HG02798 (cell line): ENCODE measurements around the gene RET.
"Not testable (repeated sequence)": the region's sequence is repeated elsewhere in the genome, so short reads cannot be mapped to it uniquely, and the experiment has no call there.

Source experiments
- ATAC-seq: cut with Tn5 transposase; IDR thresholded peaks from one replicate; pipeline ENCODE4 v1.9.1; 2021; ENCODE audit warnings: mild to moderate bottlenecking; ENCODE audit not compliant: unreplicated experiment, poor library complexity

Gene RET

DNA sequence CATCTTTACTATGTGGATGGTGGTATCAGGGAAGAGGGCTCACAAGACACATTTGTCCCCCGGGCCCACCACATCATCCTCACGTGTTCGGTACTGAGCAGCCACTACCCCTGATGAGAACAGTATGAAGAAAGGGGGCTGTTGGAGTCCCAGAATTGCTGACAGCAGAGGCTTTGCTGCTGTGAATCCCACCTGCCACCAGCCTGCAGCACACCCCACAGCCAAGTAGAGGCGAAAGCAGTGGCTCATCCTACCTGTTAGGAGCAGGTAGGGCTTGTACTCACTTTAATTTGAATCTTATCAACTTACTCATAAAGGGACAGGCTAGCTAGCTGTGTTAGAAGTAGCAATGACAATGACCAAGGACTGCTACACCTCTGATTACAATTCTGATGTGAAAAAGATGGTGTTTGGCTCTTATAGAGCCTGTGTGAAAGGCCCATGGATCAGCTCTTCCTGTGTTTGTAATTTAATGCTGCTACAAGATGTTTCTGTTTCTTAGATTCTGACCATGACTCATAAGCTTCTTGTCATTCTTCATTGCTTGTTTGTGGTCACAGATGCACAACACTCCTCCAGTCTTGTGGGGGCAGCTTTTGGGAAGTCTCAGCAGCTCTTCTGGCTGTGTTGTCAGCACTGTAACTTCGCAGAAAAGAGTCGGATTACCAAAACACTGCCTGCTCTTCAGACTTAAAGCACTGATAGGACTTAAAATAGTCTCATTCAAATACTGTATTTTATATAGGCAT, 52.3 kb downstream of the RET start:
- peak; percentile 55 for ATAC-seq

DNA sequence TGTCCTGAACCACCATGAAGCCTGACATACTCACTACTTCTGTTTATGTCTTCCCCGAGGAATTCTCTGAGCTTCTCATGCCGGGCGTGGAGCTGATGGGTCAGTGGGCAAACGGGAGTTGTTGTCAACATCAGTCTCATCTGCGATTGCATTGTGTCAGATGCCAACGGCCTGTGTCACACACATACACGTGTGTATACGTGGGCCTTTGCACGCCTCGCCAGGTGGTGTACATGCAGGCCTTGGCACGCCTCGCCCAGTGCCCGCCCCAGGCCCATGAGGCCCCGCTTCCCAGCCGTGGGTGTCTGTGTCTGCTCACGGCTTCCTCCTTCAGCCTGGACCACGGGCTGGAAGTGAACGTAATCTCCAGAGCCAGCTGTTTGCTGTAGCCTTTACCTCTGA, 53.9 kb downstream of the RET start:
- ATAC-seq, result no peak

- no peak for ATAC-seq
Observed at GRCh38 chr10:43131256-43131655, 54.4 kb downstream of the RET start.

- no peak for ATAC-seq
Observed at GRCh38 chr10:43131906-43132305, 55.0 kb downstream of the RET start.

DNA sequence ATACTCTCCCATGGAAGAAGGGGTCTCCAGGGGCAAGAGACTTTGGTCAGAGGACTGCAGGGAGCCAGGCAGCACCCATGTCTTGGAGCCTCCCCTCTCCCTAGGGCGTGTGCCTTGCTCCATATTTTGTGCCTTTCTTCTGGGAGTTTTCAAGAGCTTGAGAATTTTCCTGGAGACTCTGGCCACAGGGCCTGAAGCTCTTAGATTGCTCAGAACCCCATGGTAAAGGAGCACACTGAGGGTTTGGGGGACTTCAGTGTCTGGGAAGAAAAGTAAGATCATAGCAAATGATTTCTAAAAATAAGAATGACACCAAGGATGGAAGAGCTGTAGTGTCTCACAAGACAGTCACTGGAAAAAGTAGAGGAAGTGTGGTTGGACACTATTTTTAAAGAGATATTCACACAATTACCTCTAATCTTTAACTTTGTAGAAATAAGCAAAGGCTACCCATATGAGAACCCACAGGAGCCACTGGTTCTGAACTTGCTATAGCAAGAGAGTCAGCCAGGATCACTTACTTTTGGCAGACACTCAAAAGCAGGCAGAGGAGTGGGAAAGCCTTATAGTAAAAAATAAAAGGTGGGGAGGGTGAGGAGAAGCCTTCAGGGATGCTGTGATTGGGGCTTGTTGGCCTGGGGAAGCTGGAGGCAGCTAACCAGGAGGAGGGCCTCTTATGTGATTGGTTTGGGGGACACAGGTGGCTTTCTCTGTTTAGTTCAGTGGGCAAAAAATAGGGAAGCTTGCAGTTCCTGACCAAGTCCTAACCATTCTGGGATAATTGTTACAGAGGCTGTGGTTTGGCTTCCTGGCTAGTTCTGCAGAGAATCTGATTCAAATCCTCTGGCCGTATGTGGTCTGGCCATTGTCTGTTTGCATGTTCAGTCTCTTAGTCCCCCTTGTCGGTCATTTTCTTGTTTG, 56.3 kb downstream of the RET start:
- no peak for ATAC-seq

GRCh38 chr10:43134126-43134905, 57.4 kb downstream of the RET start:
- ATAC-seq, result no peak

DNA sequence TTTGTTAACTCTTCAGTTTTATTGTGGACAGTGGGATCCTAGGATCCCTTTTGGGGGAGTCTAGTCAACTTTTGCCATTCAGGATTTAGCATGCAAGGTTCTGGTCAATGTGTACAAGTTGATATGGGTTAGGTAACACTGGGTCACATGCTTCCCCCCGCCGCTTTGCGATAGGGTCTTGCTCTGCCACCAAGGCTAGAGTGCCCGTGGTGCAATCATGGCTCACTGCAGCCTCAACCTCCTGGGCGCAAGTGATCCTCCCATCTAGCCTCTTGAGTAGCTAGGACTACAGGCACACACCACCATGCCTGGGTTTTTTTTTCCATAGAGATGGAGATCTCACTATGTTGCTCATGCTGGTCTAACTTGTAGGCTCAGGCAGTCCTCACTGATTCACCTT, 58.2 kb downstream of the RET start:
- no peak for ATAC-seq

GRCh38 chr10:43135656-43136055, 58.8 kb downstream of the RET start:
- no peak for ATAC-seq

DNA sequence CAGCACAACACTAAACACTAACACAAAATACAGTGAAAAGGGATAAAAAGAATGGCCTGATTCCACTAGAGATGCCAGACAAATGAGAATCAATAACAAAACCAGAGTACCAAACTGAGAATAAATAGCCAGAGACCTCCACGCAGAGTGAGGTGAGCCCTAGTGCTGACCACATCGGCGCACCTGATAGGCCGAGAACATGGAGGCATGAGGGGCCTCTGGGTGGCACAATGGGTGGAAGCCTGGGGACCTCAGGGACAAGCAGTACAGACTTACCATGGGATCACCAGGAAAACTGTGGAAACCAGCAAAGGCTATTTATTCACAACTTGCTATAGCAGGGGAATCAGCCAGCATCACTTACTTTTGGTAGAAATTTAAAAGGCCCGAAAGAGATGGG, 59.6 kb downstream of the RET start:
- ATAC-seq, result no peak

DNA sequence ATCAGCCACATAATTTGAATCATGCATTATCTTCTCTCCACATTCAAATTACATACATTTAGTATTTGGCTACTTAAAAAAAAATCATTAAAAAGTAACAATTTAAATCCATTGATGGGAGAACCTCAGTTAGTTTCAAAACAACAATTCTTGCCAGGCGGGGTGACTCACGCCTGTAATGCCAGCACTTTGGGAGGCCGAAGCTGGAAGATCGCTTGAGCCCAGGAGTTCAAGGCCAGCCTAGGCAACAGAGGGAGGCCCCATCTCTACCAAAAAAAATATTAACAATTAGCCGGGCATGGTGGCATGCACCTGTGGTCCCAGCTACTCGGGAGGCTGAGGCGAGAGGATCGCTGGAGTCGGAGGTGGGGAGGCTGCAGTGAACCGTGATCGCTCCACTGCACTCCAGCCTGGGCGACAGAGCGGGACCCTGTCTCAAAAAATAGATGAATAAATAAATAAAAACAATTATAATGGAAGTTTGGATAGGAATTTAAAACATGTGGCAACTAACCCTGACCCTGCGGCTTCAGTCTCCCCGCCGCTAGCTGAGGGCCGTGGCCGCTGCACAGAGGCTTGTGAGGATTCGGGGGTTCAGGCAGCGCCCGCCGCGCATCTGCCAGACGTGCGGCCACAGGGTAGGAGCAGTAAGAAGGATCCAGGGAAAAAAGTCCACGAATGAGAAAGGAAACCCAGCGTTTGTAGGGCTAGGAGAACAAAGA, 60.3 kb downstream of the RET start:
- no peak for ATAC-seq

DNA sequence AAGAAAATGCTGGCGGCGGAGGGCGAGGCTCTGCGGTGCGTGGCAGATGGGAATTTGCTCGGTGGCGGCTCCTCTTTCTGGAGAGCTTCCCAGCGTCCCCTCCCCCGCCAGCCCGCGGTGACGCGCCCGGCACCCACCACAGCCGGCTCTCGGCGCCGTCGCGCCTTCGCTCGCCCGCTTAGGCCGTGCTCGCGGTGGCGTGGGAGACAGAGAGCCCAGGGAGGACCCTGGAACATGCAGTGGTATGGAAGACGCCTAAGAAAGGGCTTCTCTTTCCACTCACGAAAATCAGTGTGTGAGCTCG, 60.8 kb downstream of the RET start:
- peak; percentile 17 for ATAC-seq

DNA sequence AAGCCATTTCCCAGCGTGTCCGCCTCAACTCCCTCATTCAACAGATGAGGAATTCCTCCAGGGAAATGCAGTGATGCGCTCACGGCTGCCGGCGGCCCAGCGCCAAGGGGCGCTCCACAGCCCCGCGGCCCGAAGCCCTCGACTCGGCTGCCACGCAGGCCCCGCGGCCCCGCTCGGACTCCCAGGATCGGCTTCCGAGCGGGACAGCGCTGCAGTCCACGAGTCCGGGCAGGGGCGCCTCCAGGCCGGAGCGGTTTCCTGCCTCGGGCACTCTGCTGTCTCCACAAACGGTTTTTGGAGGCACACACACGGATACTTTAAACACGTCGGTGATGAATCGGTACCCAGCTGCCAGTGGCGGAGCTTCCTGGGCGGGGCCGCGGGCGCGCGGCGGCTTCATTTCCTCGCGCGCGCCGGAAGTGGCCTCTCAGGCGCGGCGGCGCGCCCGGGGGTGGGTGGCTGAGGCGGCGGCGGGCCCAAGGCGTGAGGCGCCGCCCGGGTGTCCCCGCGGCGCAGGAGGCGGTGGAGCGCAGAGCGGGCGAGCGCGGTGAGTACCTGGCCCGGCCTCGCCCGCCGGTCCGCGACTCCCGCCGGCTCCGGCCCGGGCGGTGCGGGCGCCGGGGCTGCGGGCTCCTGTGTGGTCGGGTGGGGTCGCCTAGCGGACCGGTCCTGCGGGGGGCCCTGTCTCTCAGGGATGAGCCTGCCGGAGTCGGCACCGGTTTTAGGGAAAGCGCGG, 61.3 kb downstream of the RET start, which contains the start of gene CSGALNACT2:
Gene CSGALNACT2, plus strand, starts transcription at position 425 of the 736 bp plus-strand sequence. CDS start 16,705 bp downstream, outside the sequence.
- ATAC-seq, result peak; percentile 84

DNA sequence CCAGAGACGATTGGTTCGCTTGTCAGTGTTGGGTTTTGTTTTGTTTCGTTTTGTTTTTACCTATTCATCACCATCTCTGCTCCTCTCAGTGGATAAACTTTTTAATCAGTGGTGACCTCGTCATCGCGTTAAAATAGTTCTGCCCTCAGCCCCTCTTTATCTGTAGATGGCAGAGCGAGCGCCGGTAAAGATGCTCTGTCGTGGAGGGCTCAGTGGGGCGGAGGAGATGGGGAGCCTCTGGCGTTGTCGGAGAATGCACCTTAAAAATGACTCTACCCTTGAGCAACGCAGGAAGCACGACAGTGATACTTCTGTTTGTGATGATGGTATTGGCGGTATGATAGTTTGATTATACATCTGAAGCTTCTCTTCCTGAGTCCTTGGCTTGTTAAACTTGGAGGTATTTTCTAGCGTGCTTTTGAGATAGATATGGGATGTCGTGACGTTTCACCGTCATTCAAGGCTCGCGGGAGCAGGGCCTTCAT, 61.9 kb downstream of the RET start:
- ATAC-seq, result peak; percentile 31

DNA sequence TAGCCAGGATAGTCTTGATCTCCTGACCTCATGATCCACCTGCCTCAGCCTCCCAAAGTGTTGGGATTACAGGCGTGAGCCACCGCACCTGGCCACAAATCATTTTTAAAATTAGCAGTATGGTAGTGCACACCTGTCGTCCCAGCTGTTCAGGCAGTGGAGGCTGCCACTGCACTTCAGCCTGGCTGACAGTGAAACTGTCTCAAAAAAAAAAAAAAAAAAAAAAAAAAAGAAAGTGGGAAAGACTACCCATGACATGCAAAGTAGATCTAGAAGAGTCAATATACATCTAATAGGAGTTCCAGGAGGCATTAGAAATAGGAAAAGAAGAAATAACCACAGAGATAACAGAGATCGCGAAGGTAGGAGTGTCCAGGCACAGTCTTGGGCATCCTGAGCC, 64.6 kb downstream of the RET start:
- ATAC-seq, result peak; percentile 18

GRCh38 chr10:43145311-43145710, 68.4 kb downstream of the RET start:
- no peak for ATAC-seq

- ATAC-seq, result not testable (repeated sequence)
Observed at GRCh38 chr10:43145936-43146335, 69.1 kb downstream of the RET start.

- ATAC-seq, result no peak
Observed at GRCh38 chr10:43151371-43151770, 74.5 kb downstream of the RET start.

DNA sequence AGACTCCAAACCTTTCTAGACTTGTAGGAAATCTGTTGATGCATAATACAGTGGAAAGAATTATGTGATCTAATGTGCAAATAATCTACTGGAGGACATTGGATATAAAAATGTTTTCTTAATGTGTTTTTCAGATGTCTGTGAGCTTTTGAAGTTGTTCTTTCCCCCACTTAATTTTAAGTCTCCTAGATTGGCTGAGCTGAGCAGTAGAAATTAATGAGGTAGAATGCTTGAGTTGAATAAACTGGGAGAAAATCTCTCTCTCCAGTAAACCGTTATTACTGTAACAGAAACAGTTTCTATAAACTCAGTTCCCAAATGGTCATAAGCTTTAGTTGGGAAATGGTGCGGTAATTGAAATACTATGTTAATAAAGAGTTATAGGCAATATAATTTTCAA, 77.0 kb downstream of the RET start:
- no peak for ATAC-seq

- ATAC-seq, result no peak
Observed at GRCh38 chr10:43155221-43155620, 78.4 kb downstream of the RET start.
